NCI-H2196 (cell line): ENCODE measurements around the gene ZSWIM3.

Experiments
- DNase-seq: peaks from one replicate; lab custom pipeline; 2025; ENCODE audit not compliant: unreplicated experiment; lab: John Stamatoyannopoulos, UW

The ZSWIM3 gene

GRCh38 chr20:45909336-45909808 is 52.0 kb downstream of the ZSWIM3 start:
- DNase-seq: no peak

- DNase-seq: no peak
Observed at GRCh38 chr20:45909817-45910669, 52.6 kb downstream of the ZSWIM3 start.

DNA sequence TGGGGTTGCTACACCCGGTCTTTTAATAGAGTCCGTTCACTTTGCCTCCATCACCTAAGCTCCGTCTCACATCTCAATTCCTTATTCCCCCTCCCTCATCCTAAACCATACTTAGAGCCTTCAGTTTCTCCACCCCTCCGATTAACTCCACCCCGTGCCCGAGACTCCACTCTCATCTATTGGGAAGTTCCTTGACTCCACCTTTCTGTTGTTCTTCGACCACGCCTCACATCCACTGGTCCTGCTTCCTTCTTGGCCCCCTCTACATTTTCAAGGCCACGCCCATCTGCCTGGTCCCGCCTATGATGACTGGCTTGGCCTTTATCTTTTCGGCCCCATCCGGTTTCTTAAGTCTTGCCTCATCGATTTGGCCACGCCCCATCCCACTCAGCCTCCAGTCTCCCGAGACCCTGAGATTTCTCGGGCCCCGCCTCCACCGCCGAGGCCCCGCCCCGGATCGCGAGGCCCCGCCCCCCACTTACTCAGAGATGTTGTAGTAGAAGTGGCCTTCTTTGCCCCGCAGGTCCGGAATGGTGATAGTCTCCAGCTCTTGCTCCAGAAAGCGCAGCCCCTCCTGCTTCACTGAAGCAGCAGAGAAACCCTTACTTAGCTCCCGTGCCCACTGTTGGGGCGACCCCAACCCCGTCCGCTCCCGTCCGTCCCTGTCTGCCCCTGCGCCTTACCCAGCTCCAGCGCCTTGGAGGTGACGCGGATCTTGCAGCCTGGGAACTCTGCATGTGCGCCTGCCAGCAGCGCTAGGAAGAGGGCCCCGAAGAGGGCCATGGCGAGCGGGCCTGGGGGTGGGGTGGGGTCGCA is 53.5 kb downstream of the ZSWIM3 start:
- no peak for DNase-seq

GRCh38 chr20:45911486-45912343 is 54.3 kb downstream of the ZSWIM3 start, which contains the start of gene PLTP:
Gene PLTP (minus strand): TSS chr20:45912155. CDS start chr20:45911452, 703 bp downstream.
- no peak for DNase-seq

DNA sequence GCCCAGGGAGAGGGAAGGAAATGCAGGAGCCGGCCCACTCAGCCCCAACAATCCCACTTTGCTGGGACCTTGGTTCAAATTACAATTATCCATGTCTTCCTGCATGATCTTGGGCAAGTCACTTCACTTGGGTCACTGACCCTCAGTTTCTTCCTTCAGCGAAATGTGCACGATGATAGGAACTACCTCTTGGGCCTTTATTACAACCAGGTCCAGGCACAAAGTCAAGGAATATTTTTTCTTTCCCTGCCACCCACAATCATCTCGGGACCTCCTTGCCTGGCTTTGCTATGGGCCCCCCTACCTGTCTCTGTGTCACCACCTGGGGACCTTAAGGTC is 54.9 kb downstream of the ZSWIM3 start:
- DNase-seq: no peak

- DNase-seq: no peak
Observed at GRCh38 chr20:45913116-45913515, 55.7 kb downstream of the ZSWIM3 start.

DNA sequence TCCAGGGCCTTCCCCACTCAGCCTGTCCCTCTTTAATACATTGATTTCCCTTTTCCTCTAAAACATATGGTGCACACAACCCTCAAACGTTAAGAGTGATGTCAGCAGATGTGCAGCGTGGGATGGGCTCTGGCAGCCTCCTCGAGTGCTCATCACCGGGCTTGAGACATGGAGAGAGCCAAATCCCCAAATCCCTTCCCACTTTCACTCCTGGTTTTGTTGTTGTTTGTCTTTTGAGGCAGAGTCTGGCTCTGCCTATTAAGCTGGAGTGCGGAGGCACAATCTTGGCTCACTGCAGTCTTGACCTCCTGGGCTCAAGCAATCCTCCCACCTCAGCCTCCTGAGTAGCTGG is 60.4 kb downstream of the ZSWIM3 start:
- DNase-seq: no peak

DNA sequence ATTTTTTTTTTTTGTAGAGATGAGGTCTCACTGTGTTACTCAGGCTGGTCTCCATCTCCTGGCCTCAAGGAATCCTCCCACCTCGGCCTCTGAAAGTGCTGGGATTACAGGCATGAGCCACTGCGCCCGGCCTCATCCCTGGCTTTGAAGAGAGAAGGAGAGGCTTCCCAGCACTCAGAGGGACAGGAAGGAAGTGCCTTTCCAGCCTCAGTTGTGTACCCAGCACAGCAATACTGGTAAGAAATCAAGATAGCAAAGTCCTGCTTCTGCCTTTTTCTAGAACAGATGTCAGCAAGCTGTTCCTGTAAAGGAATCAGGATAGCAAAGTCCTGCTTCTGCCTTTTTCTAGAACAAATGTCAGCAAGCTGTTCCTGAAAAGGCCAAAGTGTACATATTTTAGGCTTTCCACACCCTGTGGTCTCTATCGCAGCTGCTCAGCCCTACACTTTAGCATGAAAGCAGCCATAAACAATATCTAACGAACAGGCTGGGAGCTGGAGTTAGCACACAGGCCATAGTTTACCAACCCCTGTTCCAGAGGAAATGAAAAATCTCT is 60.8 kb downstream of the ZSWIM3 start:
- DNase-seq: no peak

- no peak for DNase-seq
Observed at GRCh38 chr20:45918779-45919537, 61.5 kb downstream of the ZSWIM3 start.

GRCh38 chr20:45919542-45920399 is 62.4 kb downstream of the ZSWIM3 start:
- DNase-seq: no peak

- DNase-seq: no peak
Observed at GRCh38 chr20:45920462-45921336, 63.3 kb downstream of the ZSWIM3 start.

DNA sequence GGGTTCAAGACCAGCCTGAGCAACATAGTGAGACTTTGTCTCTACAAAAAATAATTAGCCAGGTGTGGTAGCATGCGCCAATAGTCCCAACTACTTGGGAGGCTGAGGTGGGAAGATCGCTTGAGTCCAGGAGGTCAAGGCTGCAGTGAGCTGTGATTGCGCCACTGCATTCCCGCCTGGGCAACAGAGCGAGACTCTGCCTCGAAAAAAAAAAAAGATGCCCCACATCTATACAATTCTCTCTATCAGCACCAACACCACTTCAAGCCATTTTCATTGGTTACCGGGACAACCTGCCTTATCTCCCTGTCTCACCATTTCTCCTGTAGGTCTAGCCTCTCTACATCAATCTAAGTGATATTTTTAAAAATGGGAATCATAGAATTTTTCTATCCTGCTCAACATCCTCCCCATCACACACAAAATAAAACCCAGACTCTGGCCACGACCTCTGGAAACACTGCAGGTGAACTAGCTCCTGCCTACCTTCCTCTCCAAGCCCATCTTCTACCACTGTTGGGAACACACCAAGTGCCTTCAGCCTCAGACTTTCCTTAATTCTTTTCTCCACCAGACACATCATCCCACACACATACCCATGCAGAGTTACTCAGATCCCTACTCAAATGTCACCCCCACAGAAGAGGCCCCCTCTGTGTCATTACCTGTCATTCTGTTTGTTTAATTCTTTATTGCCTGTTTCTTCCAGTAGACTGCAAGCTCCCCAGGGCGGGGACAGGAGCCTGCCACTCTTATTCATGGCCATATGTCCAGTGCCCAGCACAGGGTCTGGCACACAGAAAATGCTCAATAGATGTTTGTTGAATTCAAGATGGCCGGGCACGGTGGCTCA is 64.1 kb downstream of the ZSWIM3 start:
- no peak for DNase-seq

GRCh38 chr20:45924391-45925261 is 67.2 kb downstream of the ZSWIM3 start:
- peak; percentile 12 for DNase-seq

- DNase-seq: no peak
Observed at GRCh38 chr20:45925821-45926506, 68.5 kb downstream of the ZSWIM3 start.

GRCh38 chr20:45926731-45927070 is 69.3 kb downstream of the ZSWIM3 start:
- no peak for DNase-seq
